A549 (cell line): Measurements from ENCODE around the gene EEF2KMT. TPM values are rescaled to one million over a fixed set of nuclear protein-coding genes. Genes with fewer than 3 reads are reported as not detected.
"Not testable (repeated sequence)": the region's sequence is repeated elsewhere in the genome, so short reads cannot be mapped to it uniquely, and the experiment has no call there.

Experiments
- ATAC-seq, 2 experiments: fragments of 200-7000 bp in 1 of 2; fragments of >200 bp in 1 of 2; cut with Nextera tagmentation in 1 of 2; cut with Tn5 transposase in 1 of 2; 3 replicates each; pipeline versions ENCODE4 v1.8.0 to v1.9.1; 2018 to 2020; ENCODE audit warnings: mild to moderate bottlenecking in 1 of 2, moderate library complexity in 1 of 2
- CTCF ChIA-PET: fragments of 300-600 bp; sonication (Branson Sonifier 250); formaldehyde crosslinking; extraction: SDS; loops from one replicate; lab custom pipeline; 2021; ENCODE audit warnings: antibody characterized with exemption, inconsistent platforms; lab: Yijun Ruan, JAX
- POLR2A ChIA-PET: fragments of 350-600 bp; formaldehyde crosslinking; extraction: SDS; loops from one replicate; lab custom pipeline; 2021; ENCODE audit warnings: antibody characterized with exemption, inconsistent platforms; lab: Yijun Ruan, JAX
- DNase-seq, 2 experiments: peaks; one replicate each; pipeline versions ENCODE4 v3.0.0 to v3.0.0-alpha.2; 2011 to 2016; ENCODE audit warnings: low read depth in 1 of 2, low spot score in 1 of 2
- FAIRE-seq: peaks from 2 replicates; lab custom pipeline; 2011; peaks lifted over from hg19 to GRCh38; lab: Jason Lieb, UNC
- H3K27ac ChIP-seq, 2 experiments: fragments of >200 bp; sonication (Bioruptor Twin); formaldehyde crosslinking; 3 replicates each; pipeline ENCODE4 v1.5.1; 2016 to 2017
- H3K4me1 ChIP-seq: fragments of >200 bp; sonication (Bioruptor Twin); formaldehyde crosslinking; 3 replicates; pipeline ENCODE4 v1.6.1; 2016
- H3K4me2 ChIP-seq: fragments of >200 bp; sonication (Bioruptor Twin); formaldehyde crosslinking; 3 replicates; pipeline ENCODE4 v1.6.1; 2016
- H3K4me3 ChIP-seq: fragments of >200 bp; sonication (Bioruptor Twin); formaldehyde crosslinking; 3 replicates; pipeline ENCODE4 v1.5.1; 2016
- H3K9me3 ChIP-seq: fragments of >200 bp; sonication (Bioruptor Twin); formaldehyde crosslinking; 3 replicates; pipeline ENCODE4 v1.6.1; 2016
- CBX2 ChIP-seq: fragments of 200-600 bp; sonication (generic); IDR thresholded peaks from 2 replicates; pipeline ENCODE4 v1.6.1; 2016; ENCODE audit warnings: low read depth, mild to moderate bottlenecking, borderline replicate concordance
- CEBPB ChIP-seq, 2 experiments: fragments of >200 bp in 1 of 2; sonication (Bioruptor Twin) in 1 of 2; formaldehyde crosslinking in 1 of 2; IDR thresholded peaks; 2 replicates each; pipeline ENCODE4 v1.6.1; 2012 to 2016
- EHF ChIP-seq: fragments of 250-450 bp; sonication (Bioruptor Pico); IDR thresholded peaks from 2 replicates; pipeline ENCODE4 v1.5.0; 2020; ENCODE audit warnings: mild to moderate bottlenecking
- ESRRA ChIP-seq: fragments of 150-350 bp; IDR thresholded peaks from 2 replicates; pipeline ENCODE4 v1.6.1; 2014; ENCODE audit warnings: mild to moderate bottlenecking, low read length, borderline replicate concordance
- FOXS1 ChIP-seq: fragments of 250-450 bp; sonication (Bioruptor Pico); IDR thresholded peaks from 2 replicates; pipeline ENCODE4 v1.5.0; 2020; ENCODE audit warnings: mild to moderate bottlenecking, moderate library complexity
- HDAC2 ChIP-seq: fragments of 200-600 bp; sonication (generic); IDR thresholded peaks from 2 replicates; pipeline ENCODE4 v1.6.1; 2016
- HOXA7 ChIP-seq: fragments of 250-450 bp; sonication (Bioruptor Pico); IDR thresholded peaks from 2 replicates; pipeline ENCODE4 v1.5.0; 2020; ENCODE audit warnings: mild to moderate bottlenecking, moderate library complexity
- HOXB13 ChIP-seq: fragments of 250-450 bp; sonication (Bioruptor Pico); IDR thresholded peaks from 2 replicates; pipeline ENCODE4 v1.5.0; 2020; ENCODE audit warnings: low read depth, mild to moderate bottlenecking, moderate library complexity
- JUNB ChIP-seq: fragments of >200 bp; sonication (Bioruptor Twin); formaldehyde crosslinking; IDR thresholded peaks from 2 replicates; pipeline ENCODE4 v1.6.1; 2016
- MAFK ChIP-seq: fragments of 450-650 bp; IDR thresholded peaks from 2 replicates; pipeline ENCODE4 v1.6.1; 2014; ENCODE audit not compliant: partially characterized antibody
- MAZ ChIP-seq: fragments of 150-350 bp; IDR thresholded peaks from 2 replicates; pipeline ENCODE4 v1.6.1; 2014; ENCODE audit warnings: antibody characterized with exemption, low read depth, low read length, borderline replicate concordance
- MYC ChIP-seq: IDR thresholded peaks from 2 replicates; pipeline ENCODE4 v1.6.1; 2012; ENCODE audit warnings: mild to moderate bottlenecking, inconsistent platforms, low read length, improper control_type of control experiment, borderline replicate concordance
- PHF8 ChIP-seq: fragments of 200-600 bp; sonication (generic); IDR thresholded peaks from 2 replicates; pipeline ENCODE4 v1.6.1; 2016; ENCODE audit warnings: low read depth, mild to moderate bottlenecking, antibody characterized with exemption, moderate library complexity, borderline replicate concordance
- POLR2A ChIP-seq: IDR thresholded peaks from 2 replicates; pipeline ENCODE4 v1.6.1; 2012; ENCODE audit warnings: mild to moderate bottlenecking, low read length
- POLR2AphosphoS2 ChIP-seq: conservative IDR thresholded peaks from 2 replicates; pipeline ENCODE4 v1.6.1; 2012; ENCODE audit warnings: low read length, improper control_type of control experiment, inconsistent platforms
- RAD21 ChIP-seq, 2 experiments: fragments of >200 bp in 1 of 2; sonication (Bioruptor Twin) in 1 of 2; formaldehyde crosslinking in 1 of 2; IDR thresholded peaks in 1 of 2; conservative IDR thresholded peaks in 1 of 2; 2 replicates in 1 of 2; 3 replicates in 1 of 2; pipeline ENCODE4 v1.6.1; 2012 to 2018; ENCODE audit warnings: inconsistent platforms in 1 of 2
- RCOR1 ChIP-seq: fragments of 150-350 bp; IDR thresholded peaks from 2 replicates; pipeline ENCODE4 v1.6.1; 2014; ENCODE audit warnings: antibody characterized with exemption, low read length, low read depth
- ZC3H11A ChIP-seq: fragments of 450-650 bp; IDR thresholded peaks from 2 replicates; pipeline ENCODE4 v1.6.1; 2014; ENCODE audit warnings: antibody characterized with exemption, mild to moderate bottlenecking
- WGBS: methylation state at CpG from one replicate; pipeline ENCODE4 v1.1.6; 2017; ENCODE audit errors: missing lambda C conversion rate; 5-methylcytosine and 5-hydroxymethylcytosine counted together
- polyA plus RNA-seq, 4 experiments: library from polyadenylated mRNA; depleted of rRNA in 3 of 4; stranded (reverse); fragments of >200 nt; fragmentation: RNase III in 1 of 4; extraction: RNeasy Plus Mini Kit Qiagen cat#74134 plus additional on column Dnase treatment in 1 of 4; gene quantifications; 2 replicates in 3 of 4; 3 replicates in 1 of 4; pipeline ENCODE4 v1.2.3, GENCODE V29; 2011 to 2017
- TF ChIP-seq, protein P1 (sequence below): fragments of >200 bp; sonication (Bioruptor Twin); formaldehyde crosslinking; IDR thresholded peaks from 3 replicates; pipeline ENCODE4 v1.6.1; 2016
- TF ChIP-seq, protein P2 (sequence below): fragments of >200 bp; sonication (Bioruptor Twin); formaldehyde crosslinking; IDR thresholded peaks from 2 replicates; pipeline ENCODE4 v1.6.1; 2016
- TF ChIP-seq, protein P3 (sequence below): fragments of 250-450 bp; sonication (Bioruptor Pico); IDR thresholded peaks from 2 replicates; pipeline ENCODE4 v1.5.0; 2021; ENCODE audit warnings: mild to moderate bottlenecking, moderate library complexity, borderline replicate concordance
- TF ChIP-seq, protein P4 (sequence below): fragments of >200 bp; sonication (Bioruptor Twin); formaldehyde crosslinking; IDR thresholded peaks from 3 replicates; pipeline ENCODE4 v1.5.1; 2016

EEF2KMT gene
- polyA plus RNA-seq, 2 of the 4 experiments (the other 2 are of a cell fraction), result 14.8 to 22.1 TPM

DNA sequence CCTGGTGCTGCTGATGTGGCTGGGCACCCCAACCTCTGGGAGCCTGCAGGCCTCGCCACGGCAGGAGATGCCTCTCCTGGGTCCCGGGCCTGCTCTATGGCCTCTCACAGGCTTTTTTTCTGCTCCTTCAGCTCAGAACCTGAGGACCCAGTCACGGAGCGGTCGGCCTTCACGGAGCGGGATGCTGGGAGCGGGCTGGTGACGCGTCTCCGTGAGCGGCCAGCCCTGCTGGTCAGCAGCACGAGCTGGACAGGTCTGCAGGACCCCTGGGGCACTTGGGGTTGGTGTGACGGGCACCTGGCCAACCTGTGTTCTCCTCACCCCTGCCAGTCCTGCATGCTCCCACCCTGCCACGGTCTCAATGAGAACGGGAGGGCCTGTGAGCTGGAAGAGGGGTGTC, 19.0 kb downstream of the EEF2KMT start:
- no peaks in the 10 kb centered on the region for H3K4me1 ChIP-seq
- H3K9me3 ChIP-seq, result no peaks in the 10 kb centered on the region
- TF ChIP-seq JUNB, result no peak
- no peak overlapping the region for H3K4me2 ChIP-seq
- H3K27ac ChIP-seq, result no peak overlapping the region
- ChIA-PET CTCF (no interaction called here), POLR2A (no interaction called here)
- no peak for FAIRE-seq
- DNase-seq, result no peak
- no peak overlapping the region for H3K4me3 ChIP-seq
- 81% methylated on average over 15 of the region's 17 CpGs for WGBS
- ATAC-seq, result no peak

DNA sequence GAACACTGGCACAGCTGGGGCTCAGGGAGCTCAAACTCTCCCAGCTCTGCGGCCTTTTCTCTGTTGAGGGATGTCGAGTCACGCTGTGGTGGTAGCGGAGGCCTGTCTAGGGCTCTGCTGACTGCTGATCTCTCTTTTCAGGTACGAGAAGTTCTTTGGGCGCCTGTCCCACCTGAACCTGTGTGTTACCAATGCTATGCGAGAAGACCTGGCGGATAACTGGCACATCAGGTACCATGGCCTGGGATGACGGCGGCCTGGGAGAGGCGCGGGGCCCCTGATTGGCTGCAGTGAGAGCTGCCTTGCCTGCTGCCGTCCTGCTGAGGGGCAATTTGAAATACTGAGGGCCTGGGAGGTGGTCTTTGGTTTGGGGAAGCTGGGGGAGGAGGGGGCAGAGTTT, 20.3 kb downstream of the EEF2KMT start:
- TF ChIP-seq, protein P1, sequence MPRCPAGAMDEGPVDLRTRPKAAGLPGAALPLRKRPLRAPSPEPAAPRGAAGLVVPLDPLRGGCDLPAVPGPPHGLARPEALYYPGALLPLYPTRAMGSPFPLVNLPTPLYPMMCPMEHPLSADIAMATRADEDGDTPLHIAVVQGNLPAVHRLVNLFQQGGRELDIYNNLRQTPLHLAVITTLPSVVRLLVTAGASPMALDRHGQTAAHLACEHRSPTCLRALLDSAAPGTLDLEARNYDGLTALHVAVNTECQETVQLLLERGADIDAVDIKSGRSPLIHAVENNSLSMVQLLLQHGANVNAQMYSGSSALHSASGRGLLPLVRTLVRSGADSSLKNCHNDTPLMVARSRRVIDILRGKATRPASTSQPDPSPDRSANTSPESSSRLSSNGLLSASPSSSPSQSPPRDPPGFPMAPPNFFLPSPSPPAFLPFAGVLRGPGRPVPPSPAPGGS, result no peak
- TF ChIP-seq MYC (no peak), HOXA7 (no peak), HDAC2 (no peak), RAD21 (conservative IDR thresholded peaks at IDR 0.05 in 1 of 2, IDR thresholded peaks at IDR 0.05 in 1 of 2) (no peak), HOXB13 (CRISPR knock-in tag) (no peak), POLR2AphosphoS2 (no peak), ZC3H11A (no peak)
- DNase-seq (no peak), ATAC-seq (no peak), FAIRE-seq (no peak)
- Histone ChIP-seq H3K27ac (no peak overlapping the region), H3K4me3 (no peak overlapping the region), H3K4me2 (no peak overlapping the region), H3K4me1 (peaks cover 4% of the 10 kb centered on the region; the same call in 1 of the 3 replicates), H3K9me3 (no peaks in the 10 kb centered on the region)
- POLR2A ChIA-PET, result no interaction called here
- WGBS, result 94% methylated on average over 13 of the region's 13 CpGs
- CTCF ChIA-PET, result interaction anchor here (3.7 kb wide), 1 partner anchor 14 kb away, joined by 24 read pairs; no protein-coding TSS in a partner anchor

DNA sequence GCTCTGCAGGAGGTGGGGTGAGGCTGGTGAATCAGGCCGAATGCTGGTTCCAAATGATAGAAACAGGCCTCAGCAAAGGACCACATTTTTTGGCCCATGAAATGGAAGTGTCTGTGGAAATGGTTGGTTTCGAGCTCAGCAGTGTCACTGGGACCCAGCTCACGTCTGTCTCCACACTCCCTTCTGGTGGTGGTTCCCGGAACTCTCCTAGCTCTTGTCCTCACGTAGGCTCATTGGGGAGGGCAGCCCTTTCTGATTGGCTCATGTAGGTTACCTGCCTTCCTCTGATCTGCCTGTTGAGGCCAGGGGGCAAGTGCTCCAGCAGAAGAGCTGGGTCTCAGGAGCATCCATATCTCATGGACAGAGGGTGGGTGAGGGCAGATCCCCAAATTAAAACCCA, 22.0 kb downstream of the EEF2KMT start:
- H3K27ac ChIP-seq, result no peak overlapping the region
- no peak overlapping the region for H3K4me2 ChIP-seq
- ChIA-PET CTCF (interaction anchor here (0.6 to 3.7 kb wide), 6 partner anchors 9 to 21 kb away, joined by 3 to 24 read pairs (median 4); no protein-coding TSS in a partner anchor), POLR2A (interaction anchor here (0.7 kb wide), 1 partner anchor 22 kb away, joined by 4 read pairs; the partner anchor contains the start of gene EEF2KMT)
- ATAC-seq, result no peak
- FAIRE-seq, result no peak
- no peak overlapping the region for H3K4me3 ChIP-seq
- WGBS, result 84% methylated on average over 5 of the region's 5 CpGs
- peaks cover 4% of the 10 kb centered on the region; the same call in 1 of the 3 replicates for H3K4me1 ChIP-seq
- TF ChIP-seq PHF8, result no peak
- DNase-seq, result peak in 1 of 2 experiments; percentile 16
- H3K9me3 ChIP-seq, result no peaks in the 10 kb centered on the region

DNA sequence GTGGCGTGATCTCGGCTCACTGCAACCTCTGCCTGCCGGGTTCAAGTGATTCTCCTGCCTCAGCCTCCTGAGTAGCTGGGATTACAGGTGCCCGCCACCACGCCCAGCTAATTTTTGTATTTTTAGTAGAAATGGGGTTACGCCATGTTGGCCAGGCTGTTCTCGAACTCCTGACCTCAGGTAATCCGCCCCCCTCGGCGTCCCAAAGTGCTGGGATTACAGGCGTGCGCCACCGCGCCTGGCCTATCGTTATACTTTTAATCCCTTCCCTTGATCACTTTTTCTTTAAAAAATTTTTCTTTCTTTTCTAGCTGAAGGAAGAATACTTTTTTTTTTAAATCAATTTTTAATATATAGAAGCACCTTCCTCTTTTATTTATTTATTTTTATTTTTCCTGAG, 23.8 kb downstream of the EEF2KMT start:
- ATAC-seq, H3K4me1 ChIP-seq, H3K27ac ChIP-seq, H3K4me2 ChIP-seq, H3K4me3 ChIP-seq, DNase-seq, POLR2A ChIA-PET, FAIRE-seq, H3K9me3 ChIP-seq: not testable (repeated sequence)
- WGBS, result 90% methylated on average over 15 of the region's 15 CpGs
- CTCF ChIA-PET, result interaction anchor here (3.0 kb wide), 1 partner anchor 11 kb away, joined by 15 read pairs; no protein-coding TSS in a partner anchor

DNA sequence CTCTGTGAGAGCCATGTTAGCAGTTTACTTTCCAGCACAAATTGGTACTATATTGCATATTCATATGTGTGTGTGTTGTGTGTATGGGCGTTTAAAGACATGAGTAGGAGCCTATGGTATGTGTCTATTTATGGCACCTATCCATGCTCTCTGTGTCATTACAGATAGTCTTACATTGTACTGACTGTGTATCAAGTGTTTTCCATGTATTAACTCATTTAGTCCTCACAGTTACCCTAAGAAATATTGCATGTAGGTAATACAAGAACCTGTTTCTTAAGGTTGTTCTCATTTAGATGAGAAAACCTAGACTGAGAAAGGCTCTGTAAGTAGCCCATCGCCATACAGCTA, 24.3 kb downstream of the EEF2KMT start:
- Histone ChIP-seq H3K4me1 (peaks cover 4% of the 10 kb centered on the region; the same call in 1 of the 3 replicates), H3K27ac (no peak overlapping the region), H3K4me3 (no peak overlapping the region), H3K4me2 (peak overlapping the region; percentile 88; the same call in 1 of the 3 replicates), H3K9me3 (no peaks in the 10 kb centered on the region)
- CTCF ChIA-PET, result interaction anchor here (1.5 kb wide), 2 partner anchors 9 to 19 kb away, joined by 3 to 4 read pairs; no protein-coding TSS in a partner anchor
- POLR2A ChIA-PET, result no interaction called here
- FAIRE-seq, result no peak
- 76% methylated on average over 2 of the region's 2 CpGs for WGBS
- ATAC-seq, result no peak
- no peak for DNase-seq
- no peak for TF ChIP-seq CBX2
- TF ChIP-seq MYC, result no peak
- no peak for TF ChIP-seq RCOR1
- no peak for TF ChIP-seq MAZ
- no peak for TF ChIP-seq CEBPB (IDR thresholded peaks at IDR 0.05)
- TF ChIP-seq EHF (CRISPR knock-in tag), result no peak
- no peak for TF ChIP-seq JUNB
- no peak for TF ChIP-seq FOXS1 (CRISPR knock-in tag)
- TF ChIP-seq, protein P2, sequence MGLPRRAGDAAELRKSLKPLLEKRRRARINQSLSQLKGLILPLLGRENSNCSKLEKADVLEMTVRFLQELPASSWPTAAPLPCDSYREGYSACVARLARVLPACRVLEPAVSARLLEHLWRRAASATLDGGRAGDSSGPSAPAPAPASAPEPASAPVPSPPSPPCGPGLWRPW, result no peak
- TF ChIP-seq POLR2A, result no peak
- TF ChIP-seq, protein P3, sequence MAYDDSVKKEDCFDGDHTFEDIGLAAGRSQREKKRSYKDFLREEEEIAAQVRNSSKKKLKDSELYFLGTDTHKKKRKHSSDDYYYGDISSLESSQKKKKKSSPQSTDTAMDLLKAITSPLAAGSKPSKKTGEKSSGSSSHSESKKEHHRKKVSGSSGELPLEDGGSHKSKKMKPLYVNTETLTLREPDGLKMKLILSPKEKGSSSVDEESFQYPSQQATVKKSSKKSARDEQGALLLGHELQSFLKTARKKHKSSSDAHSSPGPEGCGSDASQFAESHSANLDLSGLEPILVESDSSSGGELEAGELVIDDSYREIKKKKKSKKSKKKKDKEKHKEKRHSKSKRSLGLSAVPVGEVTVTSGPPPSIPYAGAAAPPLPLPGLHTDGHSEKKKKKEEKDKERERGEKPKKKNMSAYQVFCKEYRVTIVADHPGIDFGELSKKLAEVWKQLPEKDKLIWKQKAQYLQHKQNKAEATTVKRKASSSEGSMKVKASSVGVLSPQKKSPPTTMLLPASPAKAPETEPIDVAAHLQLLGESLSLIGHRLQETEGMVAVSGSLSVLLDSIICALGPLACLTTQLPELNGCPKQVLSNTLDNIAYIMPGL, result no peak
- TF ChIP-seq HOXA7, result no peak
- no peak for TF ChIP-seq MAFK
- TF ChIP-seq ESRRA, result no peak
- TF ChIP-seq, protein P4, sequence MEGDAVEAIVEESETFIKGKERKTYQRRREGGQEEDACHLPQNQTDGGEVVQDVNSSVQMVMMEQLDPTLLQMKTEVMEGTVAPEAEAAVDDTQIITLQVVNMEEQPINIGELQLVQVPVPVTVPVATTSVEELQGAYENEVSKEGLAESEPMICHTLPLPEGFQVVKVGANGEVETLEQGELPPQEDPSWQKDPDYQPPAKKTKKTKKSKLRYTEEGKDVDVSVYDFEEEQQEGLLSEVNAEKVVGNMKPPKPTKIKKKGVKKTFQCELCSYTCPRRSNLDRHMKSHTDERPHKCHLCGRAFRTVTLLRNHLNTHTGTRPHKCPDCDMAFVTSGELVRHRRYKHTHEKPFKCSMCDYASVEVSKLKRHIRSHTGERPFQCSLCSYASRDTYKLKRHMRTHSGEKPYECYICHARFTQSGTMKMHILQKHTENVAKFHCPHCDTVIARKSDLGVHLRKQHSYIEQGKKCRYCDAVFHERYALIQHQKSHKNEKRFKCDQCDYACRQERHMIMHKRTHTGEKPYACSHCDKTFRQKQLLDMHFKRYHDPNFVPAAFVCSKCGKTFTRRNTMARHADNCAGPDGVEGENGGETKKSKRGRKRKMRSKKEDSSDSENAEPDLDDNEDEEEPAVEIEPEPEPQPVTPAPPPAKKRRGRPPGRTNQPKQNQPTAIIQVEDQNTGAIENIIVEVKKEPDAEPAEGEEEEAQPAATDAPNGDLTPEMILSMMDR, result no peak
- TF ChIP-seq HOXB13 (CRISPR knock-in tag), result no peak
